Effector memory CD4-positive, alpha-beta T cell (primary cell): ENCODE results near the gene BATF.
A peak's percentile ranks its signal among the peaks of the same experiment; 100 is the strongest.

ENCODE experiments used
- DNase-seq, 3 donors: peaks; one replicate each; pipeline ENCODE4 v3.0.0-alpha.2; 2020
- H3K27ac ChIP-seq: 2 replicates; pipeline ENCODE4 v1.7.0; 2013; ENCODE audit warnings: mild to moderate bottlenecking, low read length, moderate library complexity; ENCODE audit not compliant: insufficient read depth, poor library complexity, severe bottlenecking
- H3K27me3 ChIP-seq: replicated peaks from 2 replicates; pipeline ENCODE4 v1.7.0; 2013; ENCODE audit warnings: mild to moderate bottlenecking, low read length; ENCODE audit not compliant: insufficient read depth, control insufficient read depth, poor library complexity, severe bottlenecking
- H3K36me3 ChIP-seq: 2 replicates; pipeline ENCODE4 v1.7.0; 2013; ENCODE audit warnings: mild to moderate bottlenecking, low read length, moderate library complexity; ENCODE audit not compliant: control insufficient read depth, insufficient read depth
- H3K4me1 ChIP-seq: 2 replicates; pipeline ENCODE4 v1.7.0; 2013; ENCODE audit warnings: low read length, mild to moderate bottlenecking; ENCODE audit not compliant: control insufficient read depth, insufficient read depth, poor library complexity, severe bottlenecking
- H3K4me3 ChIP-seq: 2 replicates; pipeline ENCODE4 v1.7.0; 2013; ENCODE audit warnings: low read length, low read depth, mild to moderate bottlenecking; ENCODE audit not compliant: insufficient read depth, poor library complexity, severe bottlenecking
- H3K9me3 ChIP-seq: 2 replicates; pipeline ENCODE4 v1.7.0; 2013; ENCODE audit warnings: mild to moderate bottlenecking, low read length, moderate library complexity; ENCODE audit not compliant: control insufficient read depth

BATF gene

DNA sequence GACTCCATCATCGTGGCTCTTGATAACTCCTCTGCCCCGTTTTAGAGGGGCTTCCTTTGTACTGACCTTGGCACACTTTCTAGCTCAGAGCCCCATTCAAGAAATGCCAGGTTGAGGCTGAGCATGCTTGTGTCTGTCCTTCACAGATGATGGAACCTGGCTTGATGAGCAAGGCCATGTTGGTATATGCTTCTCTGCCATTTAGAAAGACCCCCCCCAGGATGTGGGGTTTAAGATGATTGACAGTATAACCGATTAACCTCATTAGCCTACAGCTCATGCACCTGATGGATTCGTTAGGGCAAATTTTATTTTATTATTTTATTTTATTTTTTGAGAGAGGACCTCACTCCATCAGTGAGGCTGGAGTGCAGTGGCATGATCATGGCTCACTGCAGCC is 21.0 kb downstream of the BATF start:
- H3K4me1 ChIP-seq = peaks cover 51% of the 10 kb centered on the region
- H3K27ac ChIP-seq = peak overlapping the region; percentile 90
- peaks cover 8% of the 10 kb centered on the region for H3K36me3 ChIP-seq
- H3K4me3 ChIP-seq = no peak overlapping the region
- no peaks in the 10 kb centered on the region for H3K9me3 ChIP-seq
- no peaks in the 10 kb centered on the region for H3K27me3 ChIP-seq
- no peak for DNase-seq

DNA sequence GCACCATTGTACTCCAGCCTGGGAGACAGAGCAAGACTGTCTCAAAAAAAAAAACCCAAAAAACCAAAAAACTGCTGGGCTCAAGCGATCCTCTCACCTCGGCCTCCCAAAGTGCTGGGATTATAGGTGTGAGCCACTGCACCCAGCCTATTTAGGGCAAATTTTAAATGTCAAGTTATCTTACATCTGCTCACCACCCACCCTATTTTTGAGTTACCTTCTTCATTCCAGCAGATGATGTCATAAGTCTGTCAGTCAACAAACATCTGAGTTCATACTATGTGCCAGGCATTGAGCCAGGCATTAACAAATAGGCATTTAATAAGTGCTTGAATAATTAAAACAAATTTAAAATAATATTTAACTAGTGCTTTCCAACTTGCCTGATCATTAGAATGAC is 21.5 kb downstream of the BATF start:
- no peak overlapping the region for H3K4me3 ChIP-seq

DNA sequence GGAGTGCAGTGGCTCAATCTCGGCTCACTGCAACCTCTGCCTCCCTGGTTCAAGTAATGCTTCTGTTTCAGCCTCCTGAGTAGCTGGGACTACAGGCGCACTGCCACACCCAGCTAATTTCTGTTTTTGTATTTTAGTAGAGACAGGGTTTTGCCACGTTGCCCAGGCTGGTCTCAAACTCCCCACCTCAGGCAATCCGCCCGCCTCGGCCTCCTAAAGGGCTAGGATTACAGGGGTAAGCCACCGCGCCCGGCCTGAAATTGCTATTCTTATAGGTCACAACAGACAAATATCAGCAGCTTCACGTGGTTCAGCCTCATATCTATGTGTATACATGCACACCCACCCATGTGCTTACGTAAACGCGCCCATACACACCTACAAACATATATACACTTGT is 23.6 kb downstream of the BATF start:
- Histone ChIP-seq H3K27me3 (no peaks in the 10 kb centered on the region), H3K4me3 (no peak overlapping the region), H3K4me1 (peaks cover 38% of the 10 kb centered on the region), H3K27ac (no peak overlapping the region), H3K9me3 (no peaks in the 10 kb centered on the region), H3K36me3 (peaks cover 8% of the 10 kb centered on the region)
- DNase-seq = no peak

More for the DNA sequence above, 21.5 kb downstream of the BATF start:
- H3K27me3 ChIP-seq = no peaks in the 10 kb centered on the region
- H3K4me1 ChIP-seq = peaks cover 51% of the 10 kb centered on the region
- H3K27ac ChIP-seq = peak overlapping the region; percentile 90
- DNase-seq = no peak
- peaks cover 8% of the 10 kb centered on the region for H3K36me3 ChIP-seq
- no peaks in the 10 kb centered on the region for H3K9me3 ChIP-seq

DNA sequence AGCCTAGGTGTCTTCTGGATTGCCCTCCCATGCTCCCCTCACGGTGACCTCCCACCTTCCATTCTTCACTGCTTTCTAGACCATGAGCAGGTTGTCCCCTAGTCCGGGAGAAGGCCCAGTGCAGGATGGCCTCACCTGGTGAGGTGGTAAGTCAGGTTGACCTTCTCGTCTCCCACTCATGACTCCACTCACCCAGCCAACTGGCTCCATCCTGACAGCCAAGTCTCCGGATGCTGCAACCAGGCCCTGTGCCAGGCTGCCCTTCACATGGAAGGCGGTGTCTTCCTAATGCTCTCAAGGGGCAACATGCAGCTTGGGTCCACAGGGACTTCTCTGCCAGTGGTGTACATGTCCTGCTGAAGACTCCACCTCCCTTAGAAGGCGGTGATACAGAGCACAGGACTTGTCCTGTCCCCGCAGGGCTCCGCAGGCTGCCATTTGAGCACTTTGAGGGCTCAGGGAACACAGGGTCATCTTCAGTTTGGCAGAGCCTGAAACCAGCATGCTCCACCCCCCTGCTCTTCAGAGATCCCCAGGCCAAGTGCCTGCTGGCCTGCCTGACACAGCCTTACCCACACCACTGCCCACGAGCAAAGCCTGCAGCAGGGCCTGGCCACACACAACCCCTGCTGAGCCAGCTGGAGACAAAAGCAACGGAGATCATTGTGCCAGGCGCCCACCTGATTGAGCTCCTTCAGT is 25.4 kb downstream of the BATF start:
- peaks cover 21% of the 10 kb centered on the region for H3K4me1 ChIP-seq
- H3K36me3 ChIP-seq = peaks cover 8% of the 10 kb centered on the region
- H3K27ac ChIP-seq = no peak overlapping the region
- no peaks in the 10 kb centered on the region for H3K9me3 ChIP-seq
- H3K27me3 ChIP-seq = no peaks in the 10 kb centered on the region
- H3K4me3 ChIP-seq = no peak overlapping the region
- no peak for DNase-seq

DNA sequence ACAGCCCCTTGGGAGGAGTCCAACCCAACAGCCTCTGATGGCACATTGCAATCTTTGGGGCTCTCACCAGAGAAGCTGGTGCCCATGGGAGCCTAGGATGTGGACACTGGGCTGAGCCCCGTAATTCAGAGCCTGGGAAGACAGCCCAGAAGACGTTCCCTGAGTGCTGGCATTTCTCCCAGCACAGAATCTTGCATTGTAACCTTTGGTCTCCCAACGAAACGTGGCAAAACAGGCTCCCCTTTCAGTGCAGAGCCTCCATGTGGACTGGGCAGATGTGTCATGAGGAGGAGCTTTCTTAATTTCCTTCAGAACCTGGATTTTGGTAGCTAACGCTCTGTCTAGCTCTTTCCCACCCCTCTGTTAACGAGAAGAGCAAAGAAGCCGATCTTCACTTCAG is 26.3 kb downstream of the BATF start:
- Histone ChIP-seq H3K9me3 (no peaks in the 10 kb centered on the region), H3K4me3 (no peak overlapping the region), H3K27me3 (no peaks in the 10 kb centered on the region), H3K27ac (no peak overlapping the region), H3K36me3 (peaks cover 8% of the 10 kb centered on the region), H3K4me1 (peaks cover 13% of the 10 kb centered on the region)
- no peak for DNase-seq

DNA sequence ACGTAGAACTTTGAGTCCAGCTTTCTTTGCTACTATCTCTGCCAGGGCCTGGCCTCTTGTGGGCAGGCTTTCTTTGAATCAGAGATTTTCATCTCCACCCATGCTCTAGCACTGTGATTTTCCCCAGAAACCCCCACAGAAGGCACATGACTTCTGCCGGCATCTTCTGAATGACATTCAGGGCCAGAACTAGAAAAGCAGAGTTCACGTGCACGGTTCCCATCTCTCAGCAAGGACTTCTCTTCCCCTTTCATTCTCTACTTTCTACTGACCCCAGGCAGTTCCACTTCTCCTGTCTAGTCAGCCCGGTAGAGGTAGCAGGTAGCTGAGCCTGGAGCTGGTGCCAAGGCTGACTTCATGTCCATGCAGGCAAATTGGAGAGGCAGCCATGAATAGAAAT is 26.9 kb downstream of the BATF start:
- DNase-seq = no peak
- Histone ChIP-seq H3K27me3 (no peaks in the 10 kb centered on the region), H3K4me3 (no peak overlapping the region), H3K4me1 (peaks cover 6% of the 10 kb centered on the region), H3K27ac (no peak overlapping the region), H3K36me3 (peaks cover 8% of the 10 kb centered on the region), H3K9me3 (no peaks in the 10 kb centered on the region)

DNA sequence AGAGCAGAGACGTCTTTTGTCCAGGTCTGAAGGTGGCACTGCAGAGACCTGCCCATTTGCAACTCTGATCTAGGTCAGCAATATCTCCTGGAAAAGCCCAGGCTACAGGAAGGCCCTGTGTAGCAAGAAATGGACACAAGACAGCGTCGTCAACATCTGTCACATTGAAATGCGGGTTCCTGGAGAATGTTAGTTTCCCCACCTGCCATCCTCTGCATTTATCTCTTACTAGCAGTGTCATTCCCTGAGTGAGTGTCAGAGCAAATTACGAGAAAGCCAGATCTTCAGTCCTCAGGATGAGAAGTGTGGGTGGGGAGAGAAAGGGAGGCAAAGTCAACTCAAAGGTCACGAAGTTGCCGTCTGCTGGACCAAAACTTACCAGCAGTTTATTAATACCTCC is 28.8 kb downstream of the BATF start:
- Histone ChIP-seq H3K4me1 (no peaks in the 10 kb centered on the region), H3K4me3 (no peak overlapping the region), H3K27ac (no peak overlapping the region), H3K36me3 (peaks cover 8% of the 10 kb centered on the region), H3K27me3 (no peaks in the 10 kb centered on the region), H3K9me3 (no peaks in the 10 kb centered on the region)
- no peak for DNase-seq

DNA sequence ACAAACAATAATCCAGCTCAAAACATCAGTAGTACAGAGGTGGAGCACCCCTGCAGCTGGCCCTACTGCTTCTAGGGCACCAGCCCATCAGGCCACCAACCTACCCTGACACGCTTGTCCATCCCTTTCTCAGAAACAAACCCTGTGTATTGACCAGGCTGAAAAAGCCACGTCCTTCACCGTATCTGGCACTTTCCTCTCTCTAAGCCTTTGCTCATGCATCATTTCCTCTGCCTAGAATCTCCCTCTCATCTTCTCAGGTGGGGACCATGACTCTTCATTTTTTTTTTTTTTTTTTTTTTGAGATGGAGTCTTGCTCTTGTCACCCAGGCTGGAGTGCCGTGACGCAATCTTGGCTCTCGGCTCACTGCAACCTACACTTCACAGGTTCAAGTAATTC is 30.9 kb downstream of the BATF start:
- no peaks in the 10 kb centered on the region for H3K4me1 ChIP-seq
- no peak for DNase-seq
- H3K36me3 ChIP-seq = no peaks in the 10 kb centered on the region
- H3K9me3 ChIP-seq = no peaks in the 10 kb centered on the region
- no peak overlapping the region for H3K27ac ChIP-seq
- no peaks in the 10 kb centered on the region for H3K27me3 ChIP-seq
- no peak overlapping the region for H3K4me3 ChIP-seq

DNA sequence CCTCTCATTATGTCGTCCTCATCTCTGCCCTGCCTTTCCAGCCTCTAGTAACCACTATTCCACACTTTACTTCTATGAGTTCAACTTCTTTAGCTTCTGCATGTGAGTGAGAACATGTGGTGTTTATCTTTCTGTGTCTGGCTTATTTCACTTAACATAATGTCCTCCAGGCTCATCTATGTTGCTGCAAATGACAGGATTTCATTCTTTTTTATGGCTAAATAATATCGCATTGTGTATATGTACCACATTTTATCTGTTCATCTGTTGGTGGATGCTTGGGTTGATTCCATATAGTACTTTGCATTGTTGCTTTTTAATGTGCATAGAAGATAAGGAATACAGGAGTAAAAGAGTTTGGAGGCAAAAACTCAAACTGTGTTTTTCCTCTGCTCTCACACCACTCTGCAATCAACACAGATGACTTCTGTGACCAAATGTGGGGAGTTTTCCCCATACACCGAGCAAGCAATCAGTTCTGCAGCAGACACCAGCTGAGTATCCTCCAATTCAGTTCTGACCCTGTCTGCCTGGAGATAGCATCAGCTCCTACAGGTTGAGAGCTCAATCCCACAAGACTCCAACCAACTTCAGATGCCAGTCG is 31.6 kb downstream of the BATF start:
- no peak for DNase-seq
- Histone ChIP-seq H3K27me3 (no peaks in the 10 kb centered on the region), H3K4me1 (no peaks in the 10 kb centered on the region), H3K9me3 (no peaks in the 10 kb centered on the region), H3K4me3 (no peak overlapping the region), H3K27ac (no peak overlapping the region), H3K36me3 (no peaks in the 10 kb centered on the region)

DNA sequence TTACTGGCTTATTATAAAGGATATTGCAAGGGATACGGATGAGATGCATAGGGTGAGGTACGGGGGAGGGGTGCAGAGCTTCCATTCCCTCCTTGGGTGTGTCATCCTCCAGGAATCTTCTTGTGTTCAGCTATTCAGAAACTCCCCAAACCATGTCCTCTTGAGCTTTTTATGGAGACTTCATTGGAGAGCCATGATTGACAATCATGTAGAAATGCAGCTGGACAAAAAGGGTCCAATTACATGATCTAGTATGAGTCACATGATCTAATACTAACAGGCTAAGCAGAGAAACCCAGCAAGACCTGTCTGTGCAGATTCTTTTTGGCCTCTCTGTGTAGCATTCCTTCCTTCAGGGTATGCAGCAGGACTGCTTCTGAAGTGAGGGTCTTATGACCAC is 32.2 kb downstream of the BATF start:
- Histone ChIP-seq H3K36me3 (no peaks in the 10 kb centered on the region), H3K27ac (no peak overlapping the region), H3K4me3 (no peak overlapping the region), H3K4me1 (no peaks in the 10 kb centered on the region), H3K9me3 (no peaks in the 10 kb centered on the region), H3K27me3 (no peaks in the 10 kb centered on the region)
- no peak for DNase-seq
